Right renal pelvis (tissue), 4 donors: ENCODE results near the gene ANKRD33. TPM values are rescaled to one million over a fixed set of nuclear protein-coding genes. Genes with fewer than 3 reads are reported as not detected.

ENCODE experiments used
- DNase-seq, 4 donors: peaks; one replicate each; pipeline ENCODE4 v3.0.0-alpha.2; 2013; ENCODE audit warnings: low read depth in 4 of 4, low spot score in 3 of 4, missing footprints in 1 of 4
- polyA plus RNA-seq, 4 donors: library from polyadenylated mRNA; unstranded; fragments of 120-200 nt; gene quantifications; one replicate each; pipeline ENCODE4 v1.2.1, GENCODE V29; 2013; ENCODE audit not compliant: insufficient read length in 4 of 4

Gene ANKRD33
- polyA plus RNA-seq, 4 donors = 0.15 to 0.35 (median 0.27) TPM

DNA sequence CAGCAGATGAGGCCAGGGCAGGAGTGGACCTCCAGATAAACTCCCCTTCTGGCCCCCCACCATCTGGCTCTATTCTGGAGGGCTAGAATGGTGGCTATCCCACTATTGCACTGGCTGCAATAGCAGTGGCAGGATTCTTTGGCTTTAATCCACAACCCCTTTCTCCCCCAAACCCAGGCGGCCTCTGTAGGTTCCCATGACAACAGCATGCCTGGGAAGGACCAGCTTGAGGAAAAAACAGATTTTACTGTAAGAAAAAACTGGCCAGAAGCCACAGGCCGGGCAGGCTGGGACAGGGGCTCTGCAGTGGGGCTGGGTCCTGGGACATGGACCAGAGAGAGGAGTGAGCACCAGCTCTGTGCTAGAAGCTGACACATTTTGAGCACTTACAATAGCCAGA, 50.0 kb downstream of the ANKRD33 start:
- no peak for DNase-seq

DNA sequence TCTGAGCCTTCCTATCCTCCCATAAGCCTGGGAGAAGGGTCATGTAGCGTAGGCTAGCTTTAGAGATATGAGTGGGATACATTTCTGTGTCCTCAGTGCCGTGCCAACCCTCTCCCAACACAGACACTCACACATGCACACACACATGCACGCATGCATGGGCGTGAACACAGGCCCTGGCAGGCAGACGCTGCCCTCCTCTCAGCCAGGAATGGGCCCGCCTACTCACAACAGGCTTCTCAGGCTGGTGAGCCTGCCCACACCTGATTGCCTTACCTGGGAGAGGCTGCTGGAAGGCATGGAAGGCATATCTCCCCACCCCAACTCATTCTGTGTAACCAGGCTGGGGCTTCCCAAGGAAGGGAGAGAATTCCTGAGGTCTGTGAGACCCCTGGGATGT, 50.8 kb downstream of the ANKRD33 start:
- DNase-seq = no peak

DNA sequence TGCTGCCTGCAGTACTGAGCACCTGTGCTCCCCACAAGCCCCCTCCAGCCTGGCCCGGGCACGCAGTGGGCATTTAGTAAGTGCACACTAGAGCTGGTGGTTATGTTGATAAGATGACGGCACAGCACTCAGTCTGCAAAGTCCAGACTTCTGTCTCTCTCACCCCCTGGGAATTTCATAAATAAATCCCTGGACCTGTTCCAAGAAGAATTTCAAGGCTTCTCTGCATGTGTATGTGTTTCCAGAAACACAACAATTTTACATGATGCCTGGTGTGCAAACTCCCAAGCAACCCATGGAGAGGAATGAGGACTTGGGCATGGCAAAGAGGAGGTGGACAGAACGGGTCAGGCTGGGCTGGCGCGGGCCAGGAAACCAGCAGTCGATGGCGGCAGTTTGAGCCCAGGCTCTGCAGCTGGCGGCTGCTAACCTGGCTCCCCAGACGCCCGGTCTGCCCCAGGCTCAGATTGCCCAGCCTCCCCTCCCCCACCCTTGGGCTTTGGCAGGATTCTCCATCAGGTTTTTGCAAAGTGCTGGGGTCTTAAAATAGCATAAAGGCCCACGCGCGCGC, 53.2 kb downstream of the ANKRD33 start:
- no peak for DNase-seq

Other genes with a start within 250 kb of the ANKRD33 start
- gene FIGNL2, start 39.4 kb upstream of the ANKRD33 start, polyA plus RNA-seq = 1 to 10 TPM; 3.7 to 5.5 (median 4.4) TPM
- gene ACVRL1, start 19.4 kb downstream of the ANKRD33 start, polyA plus RNA-seq = 10 to 100 TPM; 32.8 to 37.8 (median 33.5) TPM
- 10 to 100 TPM; 59.1 to 61.9 (median 59.3) TPM for gene ACVR1B, start 63.6 kb downstream of the ANKRD33 start, polyA plus RNA-seq
- gene TAMALIN, start 118.8 kb downstream of the ANKRD33 start, polyA plus RNA-seq = 10 to 100 TPM; 16.6 to 20.8 (median 17.3) TPM
- gene NR4A1, start 163.3 kb downstream of the ANKRD33 start, polyA plus RNA-seq = 10 to 100 TPM; 11.4 to 46.0 (median 21.5) TPM
- gene ATG101, start 181.9 kb downstream of the ANKRD33 start, polyA plus RNA-seq = 10 to 100 TPM; 25.1 to 29.4 (median 27.7) TPM
- under 1 TPM; 0.30 to 0.65 (median 0.39) TPM for gene SMIM41, start 191.6 kb downstream of the ANKRD33 start, polyA plus RNA-seq